A549 (cell line): ENCODE results near the gene ZNF774. TPM values are rescaled to one million over a fixed set of nuclear protein-coding genes. Genes with fewer than 3 reads are reported as not detected.

Experiments
- ATAC-seq, 2 experiments: fragments of 200-7000 bp in 1 of 2; fragments of >200 bp in 1 of 2; cut with Nextera tagmentation in 1 of 2; cut with Tn5 transposase in 1 of 2; 3 replicates each; pipeline versions ENCODE4 v1.8.0 to v1.9.1; 2018 to 2020; ENCODE audit warnings: mild to moderate bottlenecking in 1 of 2, moderate library complexity in 1 of 2
- CTCF ChIA-PET: fragments of 300-600 bp; sonication (Branson Sonifier 250); formaldehyde crosslinking; extraction: SDS; loops from one replicate; lab custom pipeline; 2021; ENCODE audit warnings: antibody characterized with exemption, inconsistent platforms; lab: Yijun Ruan, JAX
- POLR2A ChIA-PET: fragments of 350-600 bp; formaldehyde crosslinking; extraction: SDS; loops from one replicate; lab custom pipeline; 2021; ENCODE audit warnings: antibody characterized with exemption, inconsistent platforms; lab: Yijun Ruan, JAX
- DNase-seq, 2 experiments: peaks; one replicate each; pipeline versions ENCODE4 v3.0.0 to v3.0.0-alpha.2; 2011 to 2016; ENCODE audit warnings: low read depth in 1 of 2, low spot score in 1 of 2
- FAIRE-seq: peaks from 2 replicates; lab custom pipeline; 2011; peaks lifted over from hg19 to GRCh38; lab: Jason Lieb, UNC
- H3K27ac ChIP-seq, 2 experiments: fragments of >200 bp; sonication (Bioruptor Twin); formaldehyde crosslinking; 3 replicates each; pipeline ENCODE4 v1.5.1; 2016 to 2017
- H3K4me1 ChIP-seq: fragments of >200 bp; sonication (Bioruptor Twin); formaldehyde crosslinking; 3 replicates; pipeline ENCODE4 v1.6.1; 2016
- H3K4me2 ChIP-seq: fragments of >200 bp; sonication (Bioruptor Twin); formaldehyde crosslinking; 3 replicates; pipeline ENCODE4 v1.6.1; 2016
- H3K4me3 ChIP-seq: fragments of >200 bp; sonication (Bioruptor Twin); formaldehyde crosslinking; 3 replicates; pipeline ENCODE4 v1.5.1; 2016
- H3K9me3 ChIP-seq: fragments of >200 bp; sonication (Bioruptor Twin); formaldehyde crosslinking; 3 replicates; pipeline ENCODE4 v1.6.1; 2016
- BCL3 ChIP-seq: fragments of >200 bp; sonication (Bioruptor Twin); formaldehyde crosslinking; IDR thresholded peaks from 3 replicates; pipeline ENCODE4 v1.6.1; 2016
- BHLHE40 ChIP-seq: IDR thresholded peaks from 2 replicates; pipeline ENCODE4 v1.6.1; 2012; ENCODE audit warnings: low read depth, low read length, inconsistent platforms
- CEBPB ChIP-seq, 2 experiments: fragments of >200 bp in 1 of 2; sonication (Bioruptor Twin) in 1 of 2; formaldehyde crosslinking in 1 of 2; IDR thresholded peaks; 2 replicates each; pipeline ENCODE4 v1.6.1; 2012 to 2016
- CHD2 ChIP-seq: fragments of 150-350 bp; IDR thresholded peaks from 2 replicates; pipeline ENCODE4 v1.6.1; 2014; ENCODE audit warnings: low read length; ENCODE audit not compliant: partially characterized antibody
- FOXS1 ChIP-seq: fragments of 250-450 bp; sonication (Bioruptor Pico); IDR thresholded peaks from 2 replicates; pipeline ENCODE4 v1.5.0; 2020; ENCODE audit warnings: mild to moderate bottlenecking, moderate library complexity
- JUN ChIP-seq, 2 experiments: fragments of >200 bp; sonication (Bioruptor Twin); formaldehyde crosslinking; IDR thresholded peaks; 2 replicates in 1 of 2; 3 replicates in 1 of 2; pipeline ENCODE4 v1.6.1; 2016 to 2017
- POLR2A ChIP-seq: IDR thresholded peaks from 2 replicates; pipeline ENCODE4 v1.6.1; 2012; ENCODE audit warnings: mild to moderate bottlenecking, low read length
- RAD21 ChIP-seq, 2 experiments: fragments of >200 bp in 1 of 2; sonication (Bioruptor Twin) in 1 of 2; formaldehyde crosslinking in 1 of 2; IDR thresholded peaks in 1 of 2; conservative IDR thresholded peaks in 1 of 2; 2 replicates in 1 of 2; 3 replicates in 1 of 2; pipeline ENCODE4 v1.6.1; 2012 to 2018; ENCODE audit warnings: inconsistent platforms in 1 of 2
- RNF2 ChIP-seq: fragments of 200-600 bp; sonication (generic); IDR thresholded peaks from 2 replicates; pipeline ENCODE4 v1.6.1; 2016; ENCODE audit warnings: low read depth, mild to moderate bottlenecking, antibody characterized with exemption, moderate library complexity, borderline replicate concordance
- SMC3 ChIP-seq: fragments of >200 bp; sonication (Bioruptor Twin); formaldehyde crosslinking; IDR thresholded peaks from 3 replicates; pipeline ENCODE4 v1.6.1; 2018; ENCODE audit warnings: inconsistent platforms
- TFCP2L1 ChIP-seq: fragments of 250-450 bp; sonication (Bioruptor Pico); IDR thresholded peaks from 2 replicates; pipeline ENCODE4 v1.5.0; 2021; ENCODE audit warnings: mild to moderate bottlenecking
- ZC3H11A ChIP-seq: fragments of 450-650 bp; IDR thresholded peaks from 2 replicates; pipeline ENCODE4 v1.6.1; 2014; ENCODE audit warnings: antibody characterized with exemption, mild to moderate bottlenecking
- ZSCAN20 ChIP-seq: fragments of 250-450 bp; sonication (Bioruptor Pico); IDR thresholded peaks from 2 replicates; pipeline ENCODE4 v1.8.0; 2022; ENCODE audit warnings: mild to moderate bottlenecking, moderate library complexity
- WGBS: methylation state at CpG from one replicate; pipeline ENCODE4 v1.1.6; 2017; ENCODE audit errors: missing lambda C conversion rate; 5-methylcytosine and 5-hydroxymethylcytosine counted together
- polyA plus RNA-seq, 4 experiments: library from polyadenylated mRNA; depleted of rRNA in 3 of 4; stranded (reverse); fragments of >200 nt; fragmentation: RNase III in 1 of 4; extraction: RNeasy Plus Mini Kit Qiagen cat#74134 plus additional on column Dnase treatment in 1 of 4; gene quantifications; 2 replicates in 3 of 4; 3 replicates in 1 of 4; pipeline ENCODE4 v1.2.3, GENCODE V29; 2011 to 2017
- TF ChIP-seq, protein P1 (sequence below): fragments of >200 bp; sonication (Bioruptor Twin); formaldehyde crosslinking; IDR thresholded peaks from 3 replicates; pipeline ENCODE4 v1.5.1; 2016
- TF ChIP-seq, protein P2 (sequence below): fragments of 200-600 bp; sonication (generic); IDR thresholded peaks from 2 replicates; pipeline ENCODE4 v1.6.1; 2016; ENCODE audit warnings: antibody characterized with exemption, mild to moderate bottlenecking, moderate library complexity

ZNF774 gene
- polyA plus RNA-seq, 2 of the 4 experiments (the other 2 are of a cell fraction): 1.2 to 1.3 TPM

DNA sequence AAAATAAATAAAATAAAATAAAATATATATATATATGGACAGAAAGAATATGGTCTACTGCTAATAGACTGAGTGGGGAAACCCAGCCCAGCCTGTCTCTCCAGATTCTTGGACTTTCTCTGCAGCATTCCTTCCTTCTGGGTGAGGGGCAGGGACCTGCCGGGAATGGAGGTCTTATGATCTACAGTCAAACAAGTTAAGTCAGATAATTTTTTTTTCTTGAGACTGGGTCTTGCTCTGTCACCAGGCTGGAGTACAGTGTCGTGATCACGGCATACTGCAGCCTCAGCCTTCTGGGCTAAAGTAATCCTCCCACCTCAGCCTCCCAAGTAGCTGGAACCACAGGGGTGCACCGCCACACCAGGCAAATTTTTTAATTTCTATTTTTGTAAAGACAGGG lies 33.5 kb upstream of the ZNF774 start:
- no peak overlapping the region for H3K4me2 ChIP-seq
- no peak overlapping the region for H3K27ac ChIP-seq
- no peak for ATAC-seq
- POLR2A ChIA-PET: no interaction called here
- FAIRE-seq: no peak
- CTCF ChIA-PET: interaction anchor here (1.0 to 7.7 kb wide), 16 partner anchors 8 to 614 kb away, joined by 3 to 412 read pairs (median 22); partner anchors contain the start of genes FES and HDDC3
- DNase-seq: no peak
- H3K9me3 ChIP-seq: no peaks in the 10 kb centered on the region
- WGBS: 86% methylated on average over 4 of the region's 4 CpGs
- peaks cover 15% of the 10 kb centered on the region for H3K4me1 ChIP-seq
- no peak overlapping the region for H3K4me3 ChIP-seq
- TF ChIP-seq FOXS1 (CRISPR knock-in tag) (no peak), CEBPB (IDR thresholded peaks at IDR 0.05) (no peak), JUN (IDR thresholded peaks at IDR 0.05) (no peak), CHD2 (no peak), ZC3H11A (no peak), BHLHE40 (no peak), BCL3 (no peak), POLR2A (no peak)

- WGBS: 6% methylated on average over 17 of the region's 17 CpGs
- Histone ChIP-seq H3K27ac (peak overlapping the region; percentile 60 to 76), H3K9me3 (no peaks in the 10 kb centered on the region)
Measured at GRCh38 chr15:90320062-90320884, 31.8 kb upstream of the ZNF774 start.

More at GRCh38 chr15:90320062-90320884, 31.8 kb upstream of the ZNF774 start:
- ChIA-PET POLR2A (interaction anchor here (1.0 to 1.5 kb wide), 3 partner anchors 68 to 163 kb away, joined by 3 read pairs; partner anchors contain the start of gene IQGAP1), CTCF (interaction anchor here (0.5 to 7.7 kb wide), 130 partner anchors 10 to 663 kb away, joined by 3 to 412 read pairs (median 5); partner anchors contain the start of genes FES, FURIN, HDDC3 and IQGAP1)
- DNase-seq (peak; percentile 92 to 95), ATAC-seq (peak; percentile 98 to 99), FAIRE-seq (peak; percentile 95)
- Histone ChIP-seq H3K4me3 (no peak overlapping the region), H3K4me1 (peaks cover 13% of the 10 kb centered on the region), H3K4me2 (peak overlapping the region; percentile 74)
- no peak for TF ChIP-seq RNF2
- TF ChIP-seq, protein P1, sequence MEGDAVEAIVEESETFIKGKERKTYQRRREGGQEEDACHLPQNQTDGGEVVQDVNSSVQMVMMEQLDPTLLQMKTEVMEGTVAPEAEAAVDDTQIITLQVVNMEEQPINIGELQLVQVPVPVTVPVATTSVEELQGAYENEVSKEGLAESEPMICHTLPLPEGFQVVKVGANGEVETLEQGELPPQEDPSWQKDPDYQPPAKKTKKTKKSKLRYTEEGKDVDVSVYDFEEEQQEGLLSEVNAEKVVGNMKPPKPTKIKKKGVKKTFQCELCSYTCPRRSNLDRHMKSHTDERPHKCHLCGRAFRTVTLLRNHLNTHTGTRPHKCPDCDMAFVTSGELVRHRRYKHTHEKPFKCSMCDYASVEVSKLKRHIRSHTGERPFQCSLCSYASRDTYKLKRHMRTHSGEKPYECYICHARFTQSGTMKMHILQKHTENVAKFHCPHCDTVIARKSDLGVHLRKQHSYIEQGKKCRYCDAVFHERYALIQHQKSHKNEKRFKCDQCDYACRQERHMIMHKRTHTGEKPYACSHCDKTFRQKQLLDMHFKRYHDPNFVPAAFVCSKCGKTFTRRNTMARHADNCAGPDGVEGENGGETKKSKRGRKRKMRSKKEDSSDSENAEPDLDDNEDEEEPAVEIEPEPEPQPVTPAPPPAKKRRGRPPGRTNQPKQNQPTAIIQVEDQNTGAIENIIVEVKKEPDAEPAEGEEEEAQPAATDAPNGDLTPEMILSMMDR: peak; percentile 99
- TF ChIP-seq, protein P2, sequence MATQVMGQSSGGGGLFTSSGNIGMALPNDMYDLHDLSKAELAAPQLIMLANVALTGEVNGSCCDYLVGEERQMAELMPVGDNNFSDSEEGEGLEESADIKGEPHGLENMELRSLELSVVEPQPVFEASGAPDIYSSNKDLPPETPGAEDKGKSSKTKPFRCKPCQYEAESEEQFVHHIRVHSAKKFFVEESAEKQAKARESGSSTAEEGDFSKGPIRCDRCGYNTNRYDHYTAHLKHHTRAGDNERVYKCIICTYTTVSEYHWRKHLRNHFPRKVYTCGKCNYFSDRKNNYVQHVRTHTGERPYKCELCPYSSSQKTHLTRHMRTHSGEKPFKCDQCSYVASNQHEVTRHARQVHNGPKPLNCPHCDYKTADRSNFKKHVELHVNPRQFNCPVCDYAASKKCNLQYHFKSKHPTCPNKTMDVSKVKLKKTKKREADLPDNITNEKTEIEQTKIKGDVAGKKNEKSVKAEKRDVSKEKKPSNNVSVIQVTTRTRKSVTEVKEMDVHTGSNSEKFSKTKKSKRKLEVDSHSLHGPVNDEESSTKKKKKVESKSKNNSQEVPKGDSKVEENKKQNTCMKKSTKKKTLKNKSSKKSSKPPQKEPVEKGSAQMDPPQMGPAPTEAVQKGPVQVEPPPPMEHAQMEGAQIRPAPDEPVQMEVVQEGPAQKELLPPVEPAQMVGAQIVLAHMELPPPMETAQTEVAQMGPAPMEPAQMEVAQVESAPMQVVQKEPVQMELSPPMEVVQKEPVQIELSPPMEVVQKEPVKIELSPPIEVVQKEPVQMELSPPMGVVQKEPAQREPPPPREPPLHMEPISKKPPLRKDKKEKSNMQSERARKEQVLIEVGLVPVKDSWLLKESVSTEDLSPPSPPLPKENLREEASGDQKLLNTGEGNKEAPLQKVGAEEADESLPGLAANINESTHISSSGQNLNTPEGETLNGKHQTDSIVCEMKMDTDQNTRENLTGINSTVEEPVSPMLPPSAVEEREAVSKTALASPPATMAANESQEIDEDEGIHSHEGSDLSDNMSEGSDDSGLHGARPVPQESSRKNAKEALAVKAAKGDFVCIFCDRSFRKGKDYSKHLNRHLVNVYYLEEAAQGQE: no peak
- TF ChIP-seq SMC3: peak; percentile 98
- peak; percentile 99 to 100 for TF ChIP-seq RAD21 (conservative IDR thresholded peaks at IDR 0.05 in 1 of 2, IDR thresholded peaks at IDR 0.05 in 1 of 2)
- no peak for TF ChIP-seq ZC3H11A
- TF ChIP-seq ZSCAN20 (CRISPR knock-in tag): no peak
- TF ChIP-seq POLR2A: no peak
- no peak for TF ChIP-seq TFCP2L1 (CRISPR knock-in tag)
